ENCODE measurements around the gene SAMMSON.

The SAMMSON gene

GRCh38 chr3:70119879-70120278, 120.3 kb downstream of the SAMMSON start:
- no peak for TF ChIP-seq CTCF (IDR thresholded peaks at IDR 0.05; ENCODE audit: extremely low read depth, missing control alignments)
- DNase-seq (ENCODE audit: low spot score), result no peak
